PC-9 (cell line): ENCODE results near the gene TIAM2. TPM values are rescaled to one million over a fixed set of nuclear protein-coding genes. Genes with fewer than 3 reads are reported as not detected.

Source experiments
- BruUV-seq: library from RNA; stranded (reverse); fragments of 400-500 nt; replicated peaks from 2 replicates; lab custom pipeline; 2021; lab: Mats Ljungman, UMichigan
- CTCF ChIA-PET: fragments of 300-600 bp; sonication (Branson Sonifier 250); formaldehyde crosslinking; loops from one replicate; lab custom pipeline; 2022; ENCODE audit warnings: antibody characterized with exemption; lab: Charles Lee
- POLR2A ChIA-PET: fragments of 300-600 bp; sonication (Branson Sonifier 250); formaldehyde crosslinking; loops from one replicate; lab custom pipeline; 2022; ENCODE audit warnings: antibody characterized with exemption; ENCODE audit not compliant: unreplicated experiment; lab: Charles Lee
- DNase-seq, 2 experiments: peaks; one replicate each; pipeline versions ENCODE4 v3.0.0 to v3.0.0-alpha.2; 2015 to 2022; ENCODE audit warnings: mixed read lengths in 1 of 2
- H2AFZ ChIP-seq: fragments of 200-600 bp; sonication (generic); 2 replicates; pipeline ENCODE4 v1.8.1; 2017; ENCODE audit warnings: antibody characterized with exemption
- H3F3A ChIP-seq: fragments of 200-600 bp; sonication (generic); 2 replicates; pipeline ENCODE4 v1.8.1; 2017; ENCODE audit warnings: antibody characterized with exemption, mild to moderate bottlenecking, low read depth; ENCODE audit not compliant: insufficient read depth
- H3K27ac ChIP-seq: fragments of 200-600 bp; sonication (generic); 2 replicates; pipeline ENCODE4 v1.6.1; 2016; ENCODE audit warnings: mixed run types
- H3K27me3 ChIP-seq: fragments of 200-600 bp; sonication (generic); 2 replicates; pipeline ENCODE4 v1.6.1; 2016; ENCODE audit warnings: low read depth, mixed run types; ENCODE audit not compliant: insufficient read depth
- H3K36me3 ChIP-seq: fragments of 200-600 bp; sonication (generic); 2 replicates; pipeline ENCODE4 v1.6.1; 2016; ENCODE audit warnings: low read depth, mixed run types
- H3K4me1 ChIP-seq: fragments of 200-600 bp; sonication (generic); replicated peaks from 2 replicates; pipeline ENCODE4 v1.6.1; 2016; ENCODE audit warnings: mixed run types; ENCODE audit not compliant: insufficient read depth
- H3K4me2 ChIP-seq: fragments of 200-600 bp; sonication (generic); 2 replicates; pipeline ENCODE4 v1.6.1; 2017; ENCODE audit warnings: mixed run types
- H3K4me3 ChIP-seq: fragments of 200-600 bp; sonication (generic); 2 replicates; pipeline ENCODE4 v1.6.1; 2016; ENCODE audit warnings: mixed run types
- H3K79me2 ChIP-seq: fragments of 200-600 bp; sonication (generic); 2 replicates; pipeline ENCODE4 v1.6.1; 2017; ENCODE audit warnings: low read depth, mixed run types
- H3K9me2 ChIP-seq: fragments of 200-600 bp; sonication (generic); 2 replicates; pipeline ENCODE4 v1.8.1; 2017; ENCODE audit warnings: mild to moderate bottlenecking; ENCODE audit not compliant: insufficient read depth
- H3K9me3 ChIP-seq: fragments of 200-600 bp; sonication (generic); 2 replicates; pipeline ENCODE4 v1.8.1; 2016; ENCODE audit warnings: low read depth; ENCODE audit not compliant: insufficient read depth
- H4K20me1 ChIP-seq: fragments of 200-600 bp; sonication (generic); 2 replicates; pipeline ENCODE4 v1.8.1; 2017; ENCODE audit not compliant: insufficient read depth
- EZH2 ChIP-seq: fragments of 200-600 bp; sonication (generic); IDR thresholded peaks from 2 replicates; pipeline ENCODE4 v1.8.0; 2017; ENCODE audit warnings: antibody characterized with exemption, low read depth
- intact Hi-C: fragments of 100-400 bp; cut with micrococcal nuclease; formaldehyde crosslinking; loops from one replicate; pipeline ENCODE4 v1.10.0; 2022; ENCODE audit not compliant: unreplicated experiment
- total RNA-seq: library from RNA; stranded (reverse); gene quantifications from 2 replicates; pipeline ENCODE4 v1.2.3, GENCODE V29; 2021
- TF ChIP-seq, protein P1 (sequence below): fragments of 200-600 bp; sonication (generic); conservative IDR thresholded peaks from 2 replicates; pipeline ENCODE4 v1.6.1; 2017; ENCODE audit warnings: mixed run types, antibody characterized with exemption, mild to moderate bottlenecking, moderate library complexity

Gene TIAM2
- total RNA-seq, 1 experiment from 2014 or later = 11.4 TPM

DNA sequence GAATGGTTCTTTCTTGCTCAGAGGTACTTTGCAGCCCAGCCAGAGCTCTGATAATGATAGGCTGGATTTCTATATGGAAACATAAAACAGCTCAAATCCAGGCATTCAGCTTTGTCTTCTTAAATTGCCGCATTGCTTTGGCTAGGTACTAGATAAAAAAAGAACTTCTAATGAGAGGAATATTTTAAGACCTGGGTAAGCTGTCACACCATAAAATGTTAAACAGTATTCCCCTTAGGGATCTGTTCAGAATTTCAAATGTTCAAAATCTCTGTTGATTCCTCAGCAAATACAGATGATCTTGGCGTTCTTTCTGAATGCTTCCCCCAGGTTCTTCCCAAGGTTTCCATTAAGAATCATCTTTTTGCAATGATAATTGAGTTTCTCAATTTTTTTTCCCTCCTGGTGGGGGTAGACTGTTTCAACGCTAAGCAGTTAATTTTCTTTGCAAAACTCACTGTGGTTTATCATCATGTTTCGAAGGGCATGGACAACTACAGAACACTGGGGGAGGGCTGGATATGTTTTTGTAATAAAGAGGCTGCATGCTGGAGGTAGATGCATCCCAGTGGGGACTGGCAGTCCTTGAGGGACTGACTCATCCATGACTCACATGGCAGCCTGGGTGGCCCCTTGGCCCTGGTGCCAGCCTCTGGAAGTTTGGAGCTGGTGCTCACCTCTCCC is 31.0 kb downstream of the TIAM2 start:
- DNase-seq = peak; percentile 75 to 77
- CTCF ChIA-PET = no interaction called here
- no TSS peak for BruUV-seq
- Histone ChIP-seq H3K4me3 (no peak overlapping the region), H3K4me1 (peaks cover 22% of the 10 kb centered on the region), H3K27ac (0 out of 2 replicates have a peak overlapping the region, but pooled peaks have one; percentile 13), H3K27me3 (no peaks in the 10 kb centered on the region), H3K79me2 (no peaks in the 10 kb centered on the region), H4K20me1 (no peaks in the 10 kb centered on the region), H3K9me3 (no peaks in the 10 kb centered on the region), H3K4me2 (peak overlapping the region; percentile 21; the same call in 1 of the 2 replicates), H3F3A (peaks cover 5% of the 10 kb centered on the region; the same call in 1 of the 2 replicates), H3K36me3 (no peaks in the 10 kb centered on the region), H3K9me2 (no peaks in the 10 kb centered on the region), H2AFZ (no peak overlapping the region)
- TF ChIP-seq, protein P1, sequence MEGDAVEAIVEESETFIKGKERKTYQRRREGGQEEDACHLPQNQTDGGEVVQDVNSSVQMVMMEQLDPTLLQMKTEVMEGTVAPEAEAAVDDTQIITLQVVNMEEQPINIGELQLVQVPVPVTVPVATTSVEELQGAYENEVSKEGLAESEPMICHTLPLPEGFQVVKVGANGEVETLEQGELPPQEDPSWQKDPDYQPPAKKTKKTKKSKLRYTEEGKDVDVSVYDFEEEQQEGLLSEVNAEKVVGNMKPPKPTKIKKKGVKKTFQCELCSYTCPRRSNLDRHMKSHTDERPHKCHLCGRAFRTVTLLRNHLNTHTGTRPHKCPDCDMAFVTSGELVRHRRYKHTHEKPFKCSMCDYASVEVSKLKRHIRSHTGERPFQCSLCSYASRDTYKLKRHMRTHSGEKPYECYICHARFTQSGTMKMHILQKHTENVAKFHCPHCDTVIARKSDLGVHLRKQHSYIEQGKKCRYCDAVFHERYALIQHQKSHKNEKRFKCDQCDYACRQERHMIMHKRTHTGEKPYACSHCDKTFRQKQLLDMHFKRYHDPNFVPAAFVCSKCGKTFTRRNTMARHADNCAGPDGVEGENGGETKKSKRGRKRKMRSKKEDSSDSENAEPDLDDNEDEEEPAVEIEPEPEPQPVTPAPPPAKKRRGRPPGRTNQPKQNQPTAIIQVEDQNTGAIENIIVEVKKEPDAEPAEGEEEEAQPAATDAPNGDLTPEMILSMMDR = no peak
- no peak for TF ChIP-seq EZH2
- POLR2A ChIA-PET = no interaction called here
- intact Hi-C loops = no loop called here

DNA sequence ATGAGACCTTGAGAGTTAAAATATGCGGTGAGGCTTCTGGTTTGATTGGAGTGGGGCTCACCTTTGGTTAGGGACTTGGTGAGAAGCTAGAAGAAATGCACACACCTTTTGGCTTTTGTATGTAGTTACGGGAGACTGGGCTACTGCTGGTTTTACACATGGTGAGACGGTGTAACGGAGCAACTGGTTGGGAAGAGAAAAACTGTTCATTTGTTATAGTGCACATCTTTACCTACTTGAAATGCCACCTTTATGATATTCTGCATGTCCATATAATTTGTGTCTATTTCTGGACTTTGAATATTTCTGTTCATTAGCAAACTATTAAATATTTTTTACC is 31.6 kb downstream of the TIAM2 start:
- H3K79me2 ChIP-seq = no peaks in the 10 kb centered on the region
- peak overlapping the region; percentile 21; the same call in 1 of the 2 replicates for H3K4me2 ChIP-seq
- 0 out of 2 replicates have a peak overlapping the region, but pooled peaks have one; percentile 13 for H3K27ac ChIP-seq
- CTCF ChIA-PET = no interaction called here
- intact Hi-C loops = no loop called here
- no TSS peak for BruUV-seq
- TF ChIP-seq, protein P1 = no peak
- no peak for TF ChIP-seq EZH2
- H3K36me3 ChIP-seq = no peaks in the 10 kb centered on the region
- no peak overlapping the region for H3K4me3 ChIP-seq
- no peaks in the 10 kb centered on the region for H3K9me2 ChIP-seq
- no peaks in the 10 kb centered on the region for H4K20me1 ChIP-seq
- POLR2A ChIA-PET = no interaction called here
- H2AFZ ChIP-seq = no peak overlapping the region
- DNase-seq = no peak
- no peaks in the 10 kb centered on the region for H3K27me3 ChIP-seq
- no peaks in the 10 kb centered on the region for H3K9me3 ChIP-seq
- peaks cover 22% of the 10 kb centered on the region for H3K4me1 ChIP-seq
- peaks cover 5% of the 10 kb centered on the region; the same call in 1 of the 2 replicates for H3F3A ChIP-seq

DNA sequence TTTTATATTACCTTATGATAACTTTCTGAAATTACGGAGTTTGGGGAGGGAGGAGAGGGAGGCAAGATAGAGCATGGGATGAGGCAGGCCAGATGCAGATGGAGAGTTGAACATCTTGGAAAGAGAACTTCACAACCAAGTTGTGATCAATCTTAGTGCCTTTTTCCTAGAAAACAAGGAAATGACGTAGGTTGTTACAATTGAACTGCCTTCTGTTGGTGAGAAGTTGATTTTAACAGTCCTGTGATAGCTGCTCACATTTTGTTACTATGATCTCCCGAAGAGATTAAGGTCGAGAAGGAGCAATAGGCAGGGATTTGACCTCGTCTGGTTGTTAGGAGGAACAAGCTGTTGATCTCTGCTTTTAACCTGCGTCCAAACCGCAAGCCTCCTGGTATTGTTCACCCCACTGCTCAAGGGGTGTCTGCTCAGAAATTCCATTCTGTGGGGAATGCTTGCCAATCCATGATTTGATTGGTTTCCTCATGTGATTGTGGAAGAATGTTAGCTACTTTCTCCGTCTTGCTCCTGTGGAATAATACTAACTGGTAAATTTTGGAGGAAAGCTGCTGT is 35.1 kb downstream of the TIAM2 start:
- H3K9me2 ChIP-seq = no peaks in the 10 kb centered on the region
- H3K4me3 ChIP-seq = no peak overlapping the region
- peaks cover 5% of the 10 kb centered on the region; the same call in 1 of the 2 replicates for H3F3A ChIP-seq
- no peak for TF ChIP-seq EZH2
- TF ChIP-seq, protein P1 = no peak
- no peaks in the 10 kb centered on the region for H4K20me1 ChIP-seq
- intact Hi-C loops = no loop called here
- peaks cover 16% of the 10 kb centered on the region for H3K4me1 ChIP-seq
- H3K27ac ChIP-seq = no peak overlapping the region
- DNase-seq = no peak
- ChIA-PET POLR2A (no interaction called here), CTCF (no interaction called here)
- H2AFZ ChIP-seq = no peak overlapping the region
- H3K9me3 ChIP-seq = no peaks in the 10 kb centered on the region
- no peaks in the 10 kb centered on the region for H3K36me3 ChIP-seq
- no peaks in the 10 kb centered on the region for H3K27me3 ChIP-seq
- no peak overlapping the region for H3K4me2 ChIP-seq
- H3K79me2 ChIP-seq = no peaks in the 10 kb centered on the region
- BruUV-seq = no TSS peak
